ENCODE measurements around the gene CIRBP. TPM values are rescaled to one million over a fixed set of nuclear protein-coding genes. Genes with fewer than 3 reads are reported as not detected.

Gene CIRBP
- total and polyA plus RNA-seq, 2 of the 13 experiments (the other 11 are each of a cell fraction or from before 2014, with no cell fraction given): 133 to 140 TPM

- TF ChIP-seq ZNF34 (CRISPR knock-in tag; IDR thresholded peaks at IDR 0.05; ENCODE audit: borderline replicate concordance): no peak
- TF ChIP-seq ZBTB49 (CRISPR knock-in tag; IDR thresholded peaks at IDR 0.05; ENCODE audit: borderline replicate concordance): no peak
- 0 out of 2 replicates have a peak, but pooled peaks have one; percentile 17 for TF ChIP-seq ZSCAN31 (CRISPR knock-in tag; IDR thresholded peaks at IDR 0.05; ENCODE audit: low read depth)
- TF ChIP-seq DPF2 (CRISPR knock-in tag; IDR thresholded peaks at IDR 0.05; ENCODE audit: borderline replicate concordance, low read depth): no peak
- no peak for TF ChIP-seq ZNF230 (CRISPR knock-in tag; IDR thresholded peaks at IDR 0.05)
- TF ChIP-seq PHF8 (CRISPR knock-in tag; IDR thresholded peaks at IDR 0.05): peak; percentile 28; the same call in 1 of the 2 replicates
- no peak for TF ChIP-seq ISX (CRISPR knock-in tag; conservative IDR thresholded peaks at IDR 0.05)
- TF ChIP-seq ADNP (CRISPR knock-in tag; IDR thresholded peaks at IDR 0.05): no peak
- no peak for TF ChIP-seq RXRA (CRISPR knock-in tag; IDR thresholded peaks at IDR 0.05)
- TF ChIP-seq NONO (IDR thresholded peaks at IDR 0.05): no peak
- TF ChIP-seq NONO (CRISPR knock-in tag; conservative IDR thresholded peaks at IDR 0.05): 0 out of 2 replicates have a peak, but pooled peaks have one; percentile 49
- TF ChIP-seq ZNF512 (CRISPR knock-in tag; IDR thresholded peaks at IDR 0.05): no peak
- no peak for TF ChIP-seq ZNF749 (CRISPR knock-in tag; IDR thresholded peaks at IDR 0.05; ENCODE audit: borderline replicate concordance)
- TF ChIP-seq ZNF546 (CRISPR knock-in tag; conservative IDR thresholded peaks at IDR 0.05): 0 out of 2 replicates have a peak, but pooled peaks have one; percentile 56
- TF ChIP-seq GTF2F1 (IDR thresholded peaks at IDR 0.05; ENCODE audit: low read length): no peak
- TF ChIP-seq ZBTB39 (CRISPR knock-in tag; IDR thresholded peaks at IDR 0.05): no peak
- peak; percentile 93 for TF ChIP-seq AGO1 (IDR thresholded peaks at IDR 0.05; ENCODE audit: low read depth, low read length, poor library complexity, severe bottlenecking)
- TF ChIP-seq SNAPC2 (CRISPR knock-in tag; IDR thresholded peaks at IDR 0.05): no peak
- TF ChIP-seq E2F1 (CRISPR knock-in tag; IDR thresholded peaks at IDR 0.05): peak; percentile 49; the same call in 1 of the 2 replicates
- TF ChIP-seq GABPB1 (CRISPR knock-in tag; IDR thresholded peaks at IDR 0.05): peak; percentile 84
- no peak for TF ChIP-seq ZNF549 (CRISPR knock-in tag; IDR thresholded peaks at IDR 0.05)
- TF ChIP-seq RFXAP (CRISPR knock-in tag; IDR thresholded peaks at IDR 0.05; ENCODE audit: borderline replicate concordance): no peak; the same call in 1 of the 2 replicates
- TF ChIP-seq ZBTB38 (CRISPR knock-in tag; IDR thresholded peaks at IDR 0.05): peak; percentile 75
Observed at GRCh38 chr19:1260749-1261537, 8.2 kb upstream of the CIRBP start (continued).

Data from HepG2 (cell line).